Measurements from ENCODE around the gene PHF23. TPM values are rescaled to one million over a fixed set of nuclear protein-coding genes. Genes with fewer than 3 reads are reported as not detected.

Gene PHF23
- total RNA-seq, 1 experiment from 2014 or later, result 48.5 TPM

DNA sequence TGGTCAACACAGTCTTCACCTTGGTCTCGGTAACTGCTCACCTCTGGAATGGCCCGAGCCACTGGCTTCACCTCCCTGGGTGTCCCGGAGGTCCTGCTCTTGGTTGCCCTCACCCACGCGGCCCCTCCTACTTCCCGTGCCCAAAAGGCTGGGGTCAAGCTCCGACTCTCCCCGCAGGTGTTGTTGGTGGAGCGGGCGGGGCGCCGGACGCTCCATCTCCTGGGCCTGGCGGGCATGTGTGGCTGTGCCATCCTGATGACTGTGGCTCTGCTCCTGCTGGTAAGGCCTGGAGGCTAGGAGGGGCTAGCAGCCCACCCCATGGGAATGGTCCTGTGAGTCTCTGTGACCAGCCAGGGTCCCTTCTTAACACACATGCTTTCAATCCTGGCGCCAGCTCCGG is 45.7 kb upstream of the PHF23 start:
- Histone ChIP-seq H3K27ac (ENCODE audit: low read depth, low read length) (no peak overlapping the region), H3K9me2 (ENCODE audit: insufficient read depth) (no peaks in the 10 kb centered on the region), H3K9ac (ENCODE audit: low read length) (no peak overlapping the region), H3K4me2 (ENCODE audit: low read length) (no peak overlapping the region), H3K4me3 (replicated peaks in 1 of 2; ENCODE audit: low read depth in 1 of 2, low read length in 2 of 2) (no peak overlapping the region), H4K20me1 (ENCODE audit: insufficient read depth) (no peaks in the 10 kb centered on the region), H3K36me3 (ENCODE audit: control insufficient read depth in 1 of 2, insufficient read depth in 2 of 2, low read length in 2 of 2) (no peaks in the 10 kb centered on the region), H3K9me3 (ENCODE audit: control insufficient read depth in 1 of 2, insufficient read depth in 1 of 2, low read depth in 1 of 2, low read length in 2 of 2) (no peaks in the 10 kb centered on the region), H2AFZ (ENCODE audit: low read depth, low read length, poor library complexity, severe bottlenecking) (no peak overlapping the region), H3K4me1 (ENCODE audit: control insufficient read depth in 1 of 2, insufficient read depth in 2 of 2, low read length in 2 of 2) (peaks cover 13 to 32% of the 10 kb centered on the region in 2 experiments), H3K27me3 (ENCODE audit: insufficient read depth, low read length) (no peaks in the 10 kb centered on the region), H3K79me2 (ENCODE audit: insufficient read depth, low read length) (no peaks in the 10 kb centered on the region)
- DNase-seq (ENCODE audit: low read depth, low spot score) (no peak), ATAC-seq (no peak)
- no TSS peak for BruUV-seq (replicated peaks)
- intact Hi-C loops (cut with micrococcal nuclease), result no loop called here
- ChIA-PET RAD21 (ENCODE audit: low non-redundant PET in 1 of 2, low total read pairs in 2 of 2, uncharacterized antibody in 2 of 2, unreplicated experiment in 2 of 2) (no interaction called here), POLR2A (no interaction called here), CTCF (no interaction called here)
- TF ChIP-seq, protein P1, sequence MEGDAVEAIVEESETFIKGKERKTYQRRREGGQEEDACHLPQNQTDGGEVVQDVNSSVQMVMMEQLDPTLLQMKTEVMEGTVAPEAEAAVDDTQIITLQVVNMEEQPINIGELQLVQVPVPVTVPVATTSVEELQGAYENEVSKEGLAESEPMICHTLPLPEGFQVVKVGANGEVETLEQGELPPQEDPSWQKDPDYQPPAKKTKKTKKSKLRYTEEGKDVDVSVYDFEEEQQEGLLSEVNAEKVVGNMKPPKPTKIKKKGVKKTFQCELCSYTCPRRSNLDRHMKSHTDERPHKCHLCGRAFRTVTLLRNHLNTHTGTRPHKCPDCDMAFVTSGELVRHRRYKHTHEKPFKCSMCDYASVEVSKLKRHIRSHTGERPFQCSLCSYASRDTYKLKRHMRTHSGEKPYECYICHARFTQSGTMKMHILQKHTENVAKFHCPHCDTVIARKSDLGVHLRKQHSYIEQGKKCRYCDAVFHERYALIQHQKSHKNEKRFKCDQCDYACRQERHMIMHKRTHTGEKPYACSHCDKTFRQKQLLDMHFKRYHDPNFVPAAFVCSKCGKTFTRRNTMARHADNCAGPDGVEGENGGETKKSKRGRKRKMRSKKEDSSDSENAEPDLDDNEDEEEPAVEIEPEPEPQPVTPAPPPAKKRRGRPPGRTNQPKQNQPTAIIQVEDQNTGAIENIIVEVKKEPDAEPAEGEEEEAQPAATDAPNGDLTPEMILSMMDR (IDR thresholded peaks at IDR 0.05 in 2 of 3, conservative IDR thresholded peaks at IDR 0.05 in 1 of 3; ENCODE audit: borderline replicate concordance in 1 of 3, insufficient read depth in 1 of 3, low read depth in 2 of 3, low read length in 2 of 3), result no peak
- no peak for TF ChIP-seq CEBPB (IDR thresholded peaks at IDR 0.05; ENCODE audit: low read depth)
- no peak for TF ChIP-seq EZH2 (IDR thresholded peaks at IDR 0.05)
- TF ChIP-seq TCF7L2 (IDR thresholded peaks at IDR 0.05; ENCODE audit: borderline replicate concordance, extremely low read depth, insufficient read depth, insufficient read length), result no peak
- no peak for TF ChIP-seq EZH2phosphoT487 (IDR thresholded peaks at IDR 0.05; ENCODE audit: borderline replicate concordance)
- no peak for TF ChIP-seq YY1 (IDR thresholded peaks at IDR 0.05; ENCODE audit: extremely low read depth, insufficient replicate concordance, low read depth, low read length)
- TF ChIP-seq ZNF274 (IDR thresholded peaks at IDR 0.05; ENCODE audit: low read depth, low read length), result no peak
- TF ChIP-seq CBX3 (IDR thresholded peaks at IDR 0.05; ENCODE audit: low read depth), result no peak
- no peak for TF ChIP-seq ELF1 (IDR thresholded peaks at IDR 0.05; ENCODE audit: borderline replicate concordance, low read depth)
- TF ChIP-seq, protein P2, sequence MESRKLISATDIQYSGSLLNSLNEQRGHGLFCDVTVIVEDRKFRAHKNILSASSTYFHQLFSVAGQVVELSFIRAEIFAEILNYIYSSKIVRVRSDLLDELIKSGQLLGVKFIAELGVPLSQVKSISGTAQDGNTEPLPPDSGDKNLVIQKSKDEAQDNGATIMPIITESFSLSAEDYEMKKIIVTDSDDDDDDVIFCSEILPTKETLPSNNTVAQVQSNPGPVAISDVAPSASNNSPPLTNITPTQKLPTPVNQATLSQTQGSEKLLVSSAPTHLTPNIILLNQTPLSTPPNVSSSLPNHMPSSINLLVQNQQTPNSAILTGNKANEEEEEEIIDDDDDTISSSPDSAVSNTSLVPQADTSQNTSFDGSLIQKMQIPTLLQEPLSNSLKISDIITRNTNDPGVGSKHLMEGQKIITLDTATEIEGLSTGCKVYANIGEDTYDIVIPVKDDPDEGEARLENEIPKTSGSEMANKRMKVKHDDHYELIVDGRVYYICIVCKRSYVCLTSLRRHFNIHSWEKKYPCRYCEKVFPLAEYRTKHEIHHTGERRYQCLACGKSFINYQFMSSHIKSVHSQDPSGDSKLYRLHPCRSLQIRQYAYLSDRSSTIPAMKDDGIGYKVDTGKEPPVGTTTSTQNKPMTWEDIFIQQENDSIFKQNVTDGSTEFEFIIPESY (IDR thresholded peaks at IDR 0.05; ENCODE audit: extremely low read depth, insufficient replicate concordance, low read length), result no peak
- TF ChIP-seq RAD21 (IDR thresholded peaks at IDR 0.05; ENCODE audit: low read depth), result no peak
- TF ChIP-seq, protein P3, sequence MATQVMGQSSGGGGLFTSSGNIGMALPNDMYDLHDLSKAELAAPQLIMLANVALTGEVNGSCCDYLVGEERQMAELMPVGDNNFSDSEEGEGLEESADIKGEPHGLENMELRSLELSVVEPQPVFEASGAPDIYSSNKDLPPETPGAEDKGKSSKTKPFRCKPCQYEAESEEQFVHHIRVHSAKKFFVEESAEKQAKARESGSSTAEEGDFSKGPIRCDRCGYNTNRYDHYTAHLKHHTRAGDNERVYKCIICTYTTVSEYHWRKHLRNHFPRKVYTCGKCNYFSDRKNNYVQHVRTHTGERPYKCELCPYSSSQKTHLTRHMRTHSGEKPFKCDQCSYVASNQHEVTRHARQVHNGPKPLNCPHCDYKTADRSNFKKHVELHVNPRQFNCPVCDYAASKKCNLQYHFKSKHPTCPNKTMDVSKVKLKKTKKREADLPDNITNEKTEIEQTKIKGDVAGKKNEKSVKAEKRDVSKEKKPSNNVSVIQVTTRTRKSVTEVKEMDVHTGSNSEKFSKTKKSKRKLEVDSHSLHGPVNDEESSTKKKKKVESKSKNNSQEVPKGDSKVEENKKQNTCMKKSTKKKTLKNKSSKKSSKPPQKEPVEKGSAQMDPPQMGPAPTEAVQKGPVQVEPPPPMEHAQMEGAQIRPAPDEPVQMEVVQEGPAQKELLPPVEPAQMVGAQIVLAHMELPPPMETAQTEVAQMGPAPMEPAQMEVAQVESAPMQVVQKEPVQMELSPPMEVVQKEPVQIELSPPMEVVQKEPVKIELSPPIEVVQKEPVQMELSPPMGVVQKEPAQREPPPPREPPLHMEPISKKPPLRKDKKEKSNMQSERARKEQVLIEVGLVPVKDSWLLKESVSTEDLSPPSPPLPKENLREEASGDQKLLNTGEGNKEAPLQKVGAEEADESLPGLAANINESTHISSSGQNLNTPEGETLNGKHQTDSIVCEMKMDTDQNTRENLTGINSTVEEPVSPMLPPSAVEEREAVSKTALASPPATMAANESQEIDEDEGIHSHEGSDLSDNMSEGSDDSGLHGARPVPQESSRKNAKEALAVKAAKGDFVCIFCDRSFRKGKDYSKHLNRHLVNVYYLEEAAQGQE (IDR thresholded peaks at IDR 0.05; ENCODE audit: low read depth), result no peak

Data from HCT116 (cell line).